HCT116 (cell line): ENCODE measurements around the gene GFRA3.

Source experiments
- CEBPB ChIP-seq: IDR thresholded peaks from 2 replicates; pipeline ENCODE4 v1.6.1; 2012; ENCODE audit warnings: low read depth
- CTCF ChIP-seq, 3 experiments: fragments of 200-600 bp in 1 of 3; sonication (generic) in 1 of 3; IDR thresholded peaks in 2 of 3; conservative IDR thresholded peaks in 1 of 3; 2 replicates each; pipeline ENCODE4 v1.5.1; 2012 to 2017; ENCODE audit warnings: low read depth in 2 of 3, low read length in 2 of 3, antibody characterized with exemption in 1 of 3, borderline replicate concordance in 1 of 3, control low read depth in 1 of 3, mild to moderate bottlenecking in 1 of 3, mixed read lengths in 1 of 3, mixed run types in 1 of 3, moderate library complexity in 1 of 3; ENCODE audit not compliant: insufficient read depth in 1 of 3
- EZH2 ChIP-seq: fragments of 200-600 bp; sonication (generic); IDR thresholded peaks from 2 replicates; pipeline ENCODE4 v1.6.1; 2017; ENCODE audit warnings: antibody characterized with exemption, mixed run types
- JUND ChIP-seq: IDR thresholded peaks from 2 replicates; pipeline ENCODE4 v1.6.1; 2012
- MAX ChIP-seq: IDR thresholded peaks from 2 replicates; pipeline ENCODE4 v1.6.1; 2012
- POLR2A ChIP-seq: IDR thresholded peaks from 2 replicates; pipeline ENCODE4 v1.7.0; 2011; ENCODE audit warnings: borderline replicate concordance; ENCODE audit not compliant: insufficient read depth, insufficient read length; ENCODE audit errors: extremely low read depth
- RAD21 ChIP-seq: IDR thresholded peaks from 2 replicates; pipeline ENCODE4 v1.6.1; 2012; ENCODE audit warnings: low read depth, mild to moderate bottlenecking
- SP1 ChIP-seq: IDR thresholded peaks from 2 replicates; pipeline ENCODE4 v1.6.1; 2012; ENCODE audit warnings: low read depth

DNA sequence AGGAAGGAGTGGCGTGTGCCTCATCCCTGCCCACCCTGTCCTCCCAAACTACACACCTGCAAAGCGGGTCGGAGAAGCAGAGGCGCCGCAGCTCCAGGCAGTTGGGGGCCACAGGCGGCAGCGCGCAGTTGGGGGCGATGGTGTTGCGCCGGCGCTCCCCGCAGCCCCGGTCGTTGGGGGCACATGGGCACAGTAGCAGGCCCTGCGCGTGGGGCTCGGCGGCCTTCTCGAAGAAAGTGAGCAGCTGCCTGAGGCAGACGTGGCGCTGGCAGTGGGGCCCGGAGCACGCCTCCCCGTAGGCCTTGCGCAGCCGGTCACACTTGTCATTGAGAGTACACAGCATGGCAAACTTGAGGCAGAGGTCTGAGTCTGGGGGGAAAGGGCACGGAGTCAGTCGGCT is 16.8 kb downstream of the GFRA3 start:
- no peak for TF ChIP-seq RAD21
- TF ChIP-seq EZH2: no peak
- no peak for TF ChIP-seq CTCF (IDR thresholded peaks at IDR 0.05 in 2 of 3, conservative IDR thresholded peaks at IDR 0.05 in 1 of 3; ENCODE audit: borderline replicate concordance in 1 of 3, insufficient read depth in 1 of 3, low read depth in 2 of 3, low read length in 2 of 3)
- no peak for TF ChIP-seq CEBPB
- TF ChIP-seq POLR2A: no peak
- TF ChIP-seq MAX: no peak
- no peak for TF ChIP-seq JUND
- no peak for TF ChIP-seq SP1
